Brain microvascular endothelial cell (primary cell): ENCODE measurements around the gene IL4R.

Experiments used
- DNase-seq: peaks from one replicate; pipeline ENCODE4 v3.0.0-alpha.2; 2020
- H3K27ac ChIP-seq: fragments of 250-450 bp; sonication (Bioruptor Pico); 2 replicates; pipeline ENCODE4 v1.5.1; 2020; ENCODE audit warnings: mild to moderate bottlenecking, moderate library complexity
- H3K27me3 ChIP-seq: fragments of 250-450 bp; sonication (Bioruptor Pico); replicated peaks from 2 replicates; pipeline ENCODE4 v1.5.1; 2020; ENCODE audit warnings: mild to moderate bottlenecking
- H3K36me3 ChIP-seq: fragments of 250-450 bp; sonication (Bioruptor Pico); replicated peaks from 2 replicates; pipeline ENCODE4 v1.5.1; 2020; ENCODE audit warnings: mild to moderate bottlenecking
- H3K4me3 ChIP-seq: 2 replicates; pipeline ENCODE4 v1.5.1; 2011; ENCODE audit warnings: low read depth, mild to moderate bottlenecking, control low read depth, low read length, moderate library complexity
- CTCF ChIP-seq: IDR thresholded peaks from 2 replicates; pipeline ENCODE4 v1.5.1; 2011; ENCODE audit warnings: low read depth, mild to moderate bottlenecking, moderate library complexity, low read length, control low read depth, inconsistent platforms; ENCODE audit errors: missing control alignments
- in situ Hi-C: cut with HindIII; loops from 2 replicates; pipeline ENCODE4 v1.10.0; 2017; ENCODE audit warnings: low sequenced_read_pairs, low pct_ligation_motif_present

Gene IL4R

GRCh38 chr16:27366687-27367460 is 53.1 kb downstream of the IL4R start:
- peaks cover 24% of the 10 kb centered on the region for H3K36me3 ChIP-seq
- peak overlapping the region; percentile 45 for H3K27ac ChIP-seq
- no peak for DNase-seq
- no peaks in the 10 kb centered on the region for H3K27me3 ChIP-seq
- in situ Hi-C loops = no loop called here
- TF ChIP-seq CTCF = no peak
- H3K4me3 ChIP-seq = no peak overlapping the region

- peak overlapping the region; percentile 22 for H3K4me3 ChIP-seq
- H3K27me3 ChIP-seq = no peaks in the 10 kb centered on the region
- TF ChIP-seq CTCF = peak; percentile 87
- peak; percentile 73 for DNase-seq
- H3K27ac ChIP-seq = peak overlapping the region; percentile 73
- H3K36me3 ChIP-seq = peaks cover 15% of the 10 kb centered on the region
- in situ Hi-C loops = no loop called here
These were observed 53.9 kb downstream of the IL4R start for GRCh38 chr16:27367461-27368357.

- peaks cover 9% of the 10 kb centered on the region for H3K36me3 ChIP-seq
- H3K4me3 ChIP-seq = no peak overlapping the region
- no peaks in the 10 kb centered on the region for H3K27me3 ChIP-seq
- no peak for DNase-seq
- in situ Hi-C loops = no loop called here
- no peak for TF ChIP-seq CTCF
- H3K27ac ChIP-seq = no peak overlapping the region
These were observed 54.6 kb downstream of the IL4R start for GRCh38 chr16:27368358-27368722.

GRCh38 chr16:27369806-27370205 is 56.0 kb downstream of the IL4R start:
- no peak overlapping the region for H3K27ac ChIP-seq
- H3K4me3 ChIP-seq = no peak overlapping the region
- no peaks in the 10 kb centered on the region for H3K36me3 ChIP-seq
- in situ Hi-C loops = no loop called here
- peak; percentile 43 for DNase-seq
- no peak for TF ChIP-seq CTCF
- no peaks in the 10 kb centered on the region for H3K27me3 ChIP-seq

- Histone ChIP-seq H3K27ac (no peak overlapping the region), H3K36me3 (no peaks in the 10 kb centered on the region), H3K27me3 (no peaks in the 10 kb centered on the region), H3K4me3 (no peak overlapping the region)
- no peak for TF ChIP-seq CTCF
- DNase-seq = no peak
- in situ Hi-C loops = no loop called here
These were observed 56.5 kb downstream of the IL4R start for GRCh38 chr16:27370318-27370717.
